GM23338 (cell line): Measurements from ENCODE around the gene CNST. TPM values are rescaled to one million over a fixed set of nuclear protein-coding genes. Genes with fewer than 3 reads are reported as not detected.

Source experiments
- ATAC-seq: fragments of 200-7000 bp; cut with Tn5 transposase; 3 replicates; pipeline ENCODE4 v1.9.1; 2020
- DNase-seq: peaks from one replicate; pipeline ENCODE4 v3.0.0-alpha.2; 2015; ENCODE audit warnings: low spot score
- H2AFZ ChIP-seq: fragments of 200-600 bp; sonication (generic); 2 replicates; pipeline ENCODE4 v1.8.0; 2016; ENCODE audit warnings: antibody characterized with exemption, mild to moderate bottlenecking, moderate library complexity
- H3F3A ChIP-seq: fragments of 200-600 bp; sonication (generic); replicated peaks from 2 replicates; pipeline ENCODE4 v1.8.0; 2017; ENCODE audit warnings: antibody characterized with exemption, mixed run types, low read depth
- H3K27ac ChIP-seq: fragments of 200-600 bp; sonication (generic); 2 replicates; pipeline ENCODE4 v1.6.1; 2016; ENCODE audit warnings: low read depth
- H3K27me3 ChIP-seq: fragments of 200-600 bp; sonication (generic); 2 replicates; pipeline ENCODE4 v1.8.0; 2016; ENCODE audit warnings: mild to moderate bottlenecking, mixed run types, moderate library complexity; ENCODE audit not compliant: insufficient read depth
- H3K36me3 ChIP-seq: fragments of 200-600 bp; sonication (generic); 2 replicates; pipeline ENCODE4 v1.8.0; 2016; ENCODE audit warnings: mild to moderate bottlenecking; ENCODE audit not compliant: insufficient read depth
- H3K4me1 ChIP-seq: fragments of 200-600 bp; sonication (generic); 2 replicates; pipeline ENCODE4 v1.8.0; 2016; ENCODE audit warnings: mild to moderate bottlenecking, moderate library complexity; ENCODE audit not compliant: insufficient read depth
- H3K4me2 ChIP-seq: fragments of 200-600 bp; sonication (generic); 2 replicates; pipeline ENCODE4 v1.7.1; 2017; ENCODE audit warnings: mixed run types
- H3K4me3 ChIP-seq: fragments of 200-600 bp; sonication (generic); 2 replicates; pipeline ENCODE4 v1.6.1; 2016; ENCODE audit warnings: mixed run types
- H3K79me2 ChIP-seq: fragments of 200-600 bp; sonication (generic); replicated peaks from 2 replicates; pipeline ENCODE4 v1.8.0; 2017; ENCODE audit warnings: mild to moderate bottlenecking; ENCODE audit not compliant: insufficient read depth
- H3K9me2 ChIP-seq: fragments of 200-600 bp; sonication (generic); 2 replicates; pipeline ENCODE4 v1.8.0; 2017; ENCODE audit not compliant: insufficient read depth
- H4K20me1 ChIP-seq: fragments of 200-600 bp; sonication (generic); replicated peaks from 2 replicates; pipeline ENCODE4 v1.8.0; 2017; ENCODE audit warnings: mild to moderate bottlenecking; ENCODE audit not compliant: insufficient read depth
- H3K27ac Mint-ChIP-seq: 2 replicates; pipeline ENCODE4 v1.8.0; 2020; ENCODE audit warnings: inconsistent platforms, mild to moderate bottlenecking, moderate library complexity, mixed read lengths
- H3K27me3 Mint-ChIP-seq: 3 replicates; pipeline ENCODE4 v1.8.0; 2022; ENCODE audit warnings: low read depth, mild to moderate bottlenecking, moderate library complexity, mixed read lengths, inconsistent platforms; ENCODE audit not compliant: insufficient read depth, poor library complexity
- H3K36me3 Mint-ChIP-seq: 3 replicates; pipeline ENCODE4 v1.8.0; 2021; ENCODE audit warnings: low read depth, mild to moderate bottlenecking, inconsistent platforms, moderate library complexity, mixed read lengths
- H3K4me1 Mint-ChIP-seq: 3 replicates; pipeline ENCODE4 v1.8.0; 2020; ENCODE audit warnings: mild to moderate bottlenecking, inconsistent platforms, mixed read lengths
- H3K4me3 Mint-ChIP-seq: 3 replicates; pipeline ENCODE4 v1.8.0; 2021; ENCODE audit warnings: moderate library complexity, mild to moderate bottlenecking, inconsistent platforms, mixed read lengths
- H3K9me3 Mint-ChIP-seq: 3 replicates; pipeline ENCODE4 v1.8.0; 2020; ENCODE audit warnings: moderate library complexity, mild to moderate bottlenecking, inconsistent platforms, mixed read lengths
- CREB1 ChIP-seq: fragments of 250-450 bp; sonication (Bioruptor Pico); IDR thresholded peaks from 2 replicates; pipeline ENCODE4 v1.5.0; 2020; ENCODE audit warnings: low read depth, mild to moderate bottlenecking, moderate library complexity
- ETS1 ChIP-seq: IDR thresholded peaks from 2 replicates; pipeline ENCODE4 v1.6.1; 2016; ENCODE audit warnings: antibody characterized with exemption
- EZH2 ChIP-seq: fragments of 200-600 bp; sonication (generic); IDR thresholded peaks from one replicate; pipeline ENCODE4 v1.8.0; 2017; ENCODE audit warnings: antibody characterized with exemption, mild to moderate bottlenecking, low read depth; ENCODE audit not compliant: unreplicated experiment
- EZH2phosphoT487 ChIP-seq: fragments of 200-600 bp; sonication (generic); IDR thresholded peaks from one replicate; pipeline ENCODE4 v1.8.1; 2018; ENCODE audit warnings: antibody characterized with exemption; ENCODE audit not compliant: unreplicated experiment
- JUNB ChIP-seq: IDR thresholded peaks from one replicate; pipeline ENCODE4 v1.6.1; 2016; ENCODE audit warnings: antibody characterized with exemption; ENCODE audit not compliant: unreplicated experiment
- NANOG ChIP-seq: IDR thresholded peaks from 2 replicates; pipeline ENCODE4 v1.6.1; 2016; ENCODE audit warnings: antibody characterized with exemption, borderline replicate concordance
- POLR2AphosphoS5 ChIP-seq: IDR thresholded peaks from 2 replicates; pipeline ENCODE4 v1.6.1; 2016; ENCODE audit warnings: antibody characterized with exemption, low read depth
- STAT1 ChIP-seq: IDR thresholded peaks from one replicate; pipeline ENCODE4 v1.6.1; 2016; ENCODE audit warnings: antibody characterized with exemption; ENCODE audit not compliant: unreplicated experiment
- ZNF114 ChIP-seq: fragments of 250-450 bp; sonication (Bioruptor Pico); IDR thresholded peaks from 2 replicates; pipeline ENCODE4 v1.5.0; 2020; ENCODE audit warnings: mild to moderate bottlenecking, moderate library complexity
- ZNF331 ChIP-seq: fragments of 250-450 bp; sonication (Bioruptor Pico); IDR thresholded peaks from 2 replicates; pipeline ENCODE4 v1.5.0; 2020; ENCODE audit warnings: low read depth, mild to moderate bottlenecking, moderate library complexity
- ZNF462 ChIP-seq: fragments of 250-450 bp; sonication (Bioruptor Pico); IDR thresholded peaks from 2 replicates; pipeline ENCODE4 v1.5.0; 2020; ENCODE audit warnings: mild to moderate bottlenecking, moderate library complexity
- polyA plus RNA-seq: library from polyadenylated mRNA; unstranded; fragments of >200 nt; fragmentation: Nextera tagmentation; extraction: Ambion mirVana; gene quantifications from 2 replicates; pipeline ENCODE4 v1.2.1, GENCODE V29; 2016
- total RNA-seq: library from RNA; depleted of rRNA; stranded (reverse); fragments of >200 nt; shearing (Covaris generic); gene quantifications from 2 replicates; pipeline ENCODE4 v1.2.3, GENCODE V29; 2014
- TF ChIP-seq, protein P1 (sequence below): IDR thresholded peaks from one replicate; pipeline ENCODE4 v1.6.1; 2018; ENCODE audit warnings: antibody characterized with exemption; ENCODE audit not compliant: unreplicated experiment
- TF ChIP-seq, protein P2 (sequence below), 2 experiments: fragments of 200-600 bp in 1 of 2; sonication (generic) in 1 of 2; conservative IDR thresholded peaks; 2 replicates each; pipeline versions ENCODE4 v1.5.1 to v1.6.1; 2016 to 2017; ENCODE audit warnings: antibody characterized with exemption in 2 of 2, low read depth in 2 of 2, mild to moderate bottlenecking in 2 of 2, moderate library complexity in 1 of 2

Gene CNST
- total and polyA plus RNA-seq, 2 experiments from 2014 or later: 8.1 to 17.6 TPM

GRCh38 chr1:246552110-246552509 is 14.1 kb upstream of the CNST start:
- Mint-ChIP-seq H3K27me3 (no peaks in the 10 kb centered on the region), H3K36me3 (peaks cover 53% of the 10 kb centered on the region), H3K4me3 (no peak overlapping the region), H3K9me3 (no peaks in the 10 kb centered on the region), H3K27ac (no peak overlapping the region), H3K4me1 (no peaks in the 10 kb centered on the region)
- H3K4me1 ChIP-seq: no peaks in the 10 kb centered on the region
- H3K4me2 ChIP-seq: no peak overlapping the region
- H3K9me2 ChIP-seq: no peaks in the 10 kb centered on the region
- peaks cover 6% of the 10 kb centered on the region; the same call in 1 of the 2 replicates for H4K20me1 ChIP-seq
- H3K27ac ChIP-seq: no peak overlapping the region
- no peaks in the 10 kb centered on the region for H3K27me3 ChIP-seq
- H3F3A ChIP-seq: no peaks in the 10 kb centered on the region
- TF ChIP-seq JUNB (no peak), ZNF462 (CRISPR knock-in tag) (no peak), ZNF114 (no peak), EZH2phosphoT487 (no peak), EZH2 (no peak), STAT1 (no peak), NANOG (no peak), POLR2AphosphoS5 (no peak), ETS1 (no peak), ZNF331 (CRISPR knock-in tag) (no peak), CREB1 (CRISPR knock-in tag) (no peak)
- TF ChIP-seq, protein P1, sequence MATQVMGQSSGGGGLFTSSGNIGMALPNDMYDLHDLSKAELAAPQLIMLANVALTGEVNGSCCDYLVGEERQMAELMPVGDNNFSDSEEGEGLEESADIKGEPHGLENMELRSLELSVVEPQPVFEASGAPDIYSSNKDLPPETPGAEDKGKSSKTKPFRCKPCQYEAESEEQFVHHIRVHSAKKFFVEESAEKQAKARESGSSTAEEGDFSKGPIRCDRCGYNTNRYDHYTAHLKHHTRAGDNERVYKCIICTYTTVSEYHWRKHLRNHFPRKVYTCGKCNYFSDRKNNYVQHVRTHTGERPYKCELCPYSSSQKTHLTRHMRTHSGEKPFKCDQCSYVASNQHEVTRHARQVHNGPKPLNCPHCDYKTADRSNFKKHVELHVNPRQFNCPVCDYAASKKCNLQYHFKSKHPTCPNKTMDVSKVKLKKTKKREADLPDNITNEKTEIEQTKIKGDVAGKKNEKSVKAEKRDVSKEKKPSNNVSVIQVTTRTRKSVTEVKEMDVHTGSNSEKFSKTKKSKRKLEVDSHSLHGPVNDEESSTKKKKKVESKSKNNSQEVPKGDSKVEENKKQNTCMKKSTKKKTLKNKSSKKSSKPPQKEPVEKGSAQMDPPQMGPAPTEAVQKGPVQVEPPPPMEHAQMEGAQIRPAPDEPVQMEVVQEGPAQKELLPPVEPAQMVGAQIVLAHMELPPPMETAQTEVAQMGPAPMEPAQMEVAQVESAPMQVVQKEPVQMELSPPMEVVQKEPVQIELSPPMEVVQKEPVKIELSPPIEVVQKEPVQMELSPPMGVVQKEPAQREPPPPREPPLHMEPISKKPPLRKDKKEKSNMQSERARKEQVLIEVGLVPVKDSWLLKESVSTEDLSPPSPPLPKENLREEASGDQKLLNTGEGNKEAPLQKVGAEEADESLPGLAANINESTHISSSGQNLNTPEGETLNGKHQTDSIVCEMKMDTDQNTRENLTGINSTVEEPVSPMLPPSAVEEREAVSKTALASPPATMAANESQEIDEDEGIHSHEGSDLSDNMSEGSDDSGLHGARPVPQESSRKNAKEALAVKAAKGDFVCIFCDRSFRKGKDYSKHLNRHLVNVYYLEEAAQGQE: no peak
- TF ChIP-seq, protein P2, sequence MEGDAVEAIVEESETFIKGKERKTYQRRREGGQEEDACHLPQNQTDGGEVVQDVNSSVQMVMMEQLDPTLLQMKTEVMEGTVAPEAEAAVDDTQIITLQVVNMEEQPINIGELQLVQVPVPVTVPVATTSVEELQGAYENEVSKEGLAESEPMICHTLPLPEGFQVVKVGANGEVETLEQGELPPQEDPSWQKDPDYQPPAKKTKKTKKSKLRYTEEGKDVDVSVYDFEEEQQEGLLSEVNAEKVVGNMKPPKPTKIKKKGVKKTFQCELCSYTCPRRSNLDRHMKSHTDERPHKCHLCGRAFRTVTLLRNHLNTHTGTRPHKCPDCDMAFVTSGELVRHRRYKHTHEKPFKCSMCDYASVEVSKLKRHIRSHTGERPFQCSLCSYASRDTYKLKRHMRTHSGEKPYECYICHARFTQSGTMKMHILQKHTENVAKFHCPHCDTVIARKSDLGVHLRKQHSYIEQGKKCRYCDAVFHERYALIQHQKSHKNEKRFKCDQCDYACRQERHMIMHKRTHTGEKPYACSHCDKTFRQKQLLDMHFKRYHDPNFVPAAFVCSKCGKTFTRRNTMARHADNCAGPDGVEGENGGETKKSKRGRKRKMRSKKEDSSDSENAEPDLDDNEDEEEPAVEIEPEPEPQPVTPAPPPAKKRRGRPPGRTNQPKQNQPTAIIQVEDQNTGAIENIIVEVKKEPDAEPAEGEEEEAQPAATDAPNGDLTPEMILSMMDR (conservative IDR thresholded peaks at IDR 0.05; ENCODE audit: low read depth in 2 of 2): no peak
- peaks cover 50% of the 10 kb centered on the region for H3K36me3 ChIP-seq
- DNase-seq: no peak
- H3K79me2 ChIP-seq: peaks cover 27% of the 10 kb centered on the region
- H2AFZ ChIP-seq: no peak overlapping the region
- H3K4me3 ChIP-seq: no peak overlapping the region
- no peak for ATAC-seq
